GM19099 (cell line): ENCODE data around the gene ZDHHC16.

Source experiments
- POLR2A ChIP-seq: IDR thresholded peaks from 3 replicates; pipeline ENCODE4 v1.6.1; 2011; ENCODE audit warnings: low read depth; ENCODE audit not compliant: insufficient read length; ENCODE audit errors: extremely low read depth

Gene ZDHHC16

DNA sequence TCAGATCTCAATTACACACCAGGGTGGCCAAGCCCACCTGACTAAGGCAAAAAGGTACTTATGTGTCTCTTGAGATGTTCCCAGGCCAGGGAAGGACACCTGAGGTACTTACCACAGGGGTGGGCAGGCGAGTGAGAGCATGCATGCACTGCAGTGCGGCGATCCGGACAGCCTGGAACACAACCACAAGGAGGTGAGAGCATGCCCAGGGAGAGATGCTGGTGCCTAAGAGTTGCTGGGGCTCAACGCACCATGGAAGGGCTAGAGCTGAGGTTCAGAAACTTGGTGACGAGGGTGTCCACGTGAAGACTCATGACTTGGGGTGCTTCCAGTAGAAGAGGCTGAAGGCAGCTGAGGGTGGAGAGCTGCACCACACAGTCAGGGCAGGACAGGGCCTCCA lies 13.1 kb downstream of the ZDHHC16 start:
- no peak for TF ChIP-seq POLR2A

DNA sequence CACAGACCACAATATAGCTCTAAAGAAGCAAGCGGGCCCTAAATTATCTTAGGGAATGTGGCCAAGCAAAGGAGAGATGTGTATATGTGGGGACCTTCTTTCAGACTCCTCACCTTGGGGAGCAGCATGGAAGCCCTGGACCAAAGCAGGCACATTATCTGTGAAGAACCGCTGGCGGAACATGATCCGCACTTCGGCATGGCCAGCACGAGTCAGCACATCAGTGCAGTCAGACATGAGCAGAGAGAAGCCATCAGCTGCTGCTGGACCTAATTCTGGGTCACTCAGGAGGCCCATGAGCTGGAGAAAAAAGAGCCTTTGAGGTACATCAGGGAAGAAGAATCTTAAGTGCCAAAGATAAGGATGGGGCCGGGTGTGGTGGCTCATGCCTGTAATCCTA lies 14.0 kb downstream of the ZDHHC16 start:
- no peak for TF ChIP-seq POLR2A

DNA sequence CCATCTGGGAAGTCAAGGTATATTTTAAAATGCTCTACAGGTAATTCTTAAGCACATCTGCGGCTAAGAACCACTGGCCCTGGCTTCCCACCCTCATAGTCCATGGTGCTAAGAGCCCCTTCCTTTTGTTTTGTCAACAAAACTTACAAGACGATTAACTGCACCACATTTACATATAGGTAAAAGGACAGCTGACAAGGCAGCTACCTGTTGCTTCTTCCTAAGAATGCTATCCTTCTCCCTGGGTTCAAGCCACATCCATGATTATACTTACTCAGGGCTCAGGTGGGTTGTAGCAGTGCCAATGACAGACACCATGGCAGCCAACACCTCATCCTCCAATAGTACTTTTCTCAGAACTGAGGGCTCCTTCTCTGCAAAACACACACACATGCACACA lies 16.3 kb downstream of the ZDHHC16 start:
- no peak for TF ChIP-seq POLR2A

DNA sequence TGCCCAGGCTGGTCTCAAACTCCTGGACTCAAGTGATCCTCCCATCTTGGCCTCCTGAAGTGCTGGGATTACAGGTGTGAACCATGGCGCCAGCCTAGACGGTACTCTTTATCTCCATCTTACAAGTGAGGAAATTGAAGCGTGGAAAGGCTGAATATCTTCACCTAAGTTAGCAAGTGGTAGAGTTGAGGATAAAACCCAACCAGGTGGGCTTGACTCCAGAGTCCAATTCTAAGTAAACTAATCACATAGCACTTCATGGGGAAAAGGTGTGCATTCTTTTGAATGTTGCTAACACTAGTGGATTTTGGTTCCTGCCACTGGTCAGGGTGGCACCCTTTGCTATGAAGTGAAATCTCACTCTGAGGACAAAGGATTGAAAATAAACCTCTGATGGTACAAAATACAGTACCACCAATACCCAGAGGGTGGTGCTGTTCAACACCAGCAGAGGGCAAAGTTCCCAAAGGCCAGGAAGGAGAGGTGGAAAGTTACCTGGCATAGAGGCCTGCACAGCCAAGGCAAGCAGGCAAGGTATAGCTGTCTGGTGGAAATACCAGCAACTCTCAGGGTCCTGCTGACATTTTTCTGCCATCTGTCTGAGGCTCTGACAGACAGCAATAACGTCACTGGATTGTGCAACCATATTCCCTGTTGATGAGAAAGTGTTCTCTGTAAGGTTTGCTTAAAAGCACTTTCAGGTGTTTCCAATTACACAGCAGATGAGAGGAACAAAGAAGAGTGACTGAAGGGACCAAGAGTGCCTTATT lies 17.6 kb downstream of the ZDHHC16 start:
- TF ChIP-seq POLR2A = no peak

DNA sequence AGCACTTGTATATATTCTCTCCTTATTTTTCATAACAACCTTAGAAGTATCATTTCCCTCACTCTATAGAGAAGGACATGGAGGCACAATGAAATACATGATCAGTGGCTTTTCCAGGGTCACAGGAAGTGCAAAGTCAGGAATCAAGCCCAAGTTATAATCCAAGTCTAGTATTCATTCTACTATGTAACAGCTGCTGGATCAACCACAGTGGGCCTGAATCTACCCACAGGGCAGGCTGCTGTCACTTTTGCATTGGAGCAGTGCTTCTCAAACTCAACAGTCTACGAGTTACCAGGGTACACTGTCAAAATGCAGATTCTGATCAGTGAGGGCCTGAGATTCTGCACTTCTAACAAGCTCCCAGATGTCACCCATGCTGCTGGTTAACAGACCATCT lies 18.3 kb downstream of the ZDHHC16 start:
- TF ChIP-seq POLR2A = no peak

DNA sequence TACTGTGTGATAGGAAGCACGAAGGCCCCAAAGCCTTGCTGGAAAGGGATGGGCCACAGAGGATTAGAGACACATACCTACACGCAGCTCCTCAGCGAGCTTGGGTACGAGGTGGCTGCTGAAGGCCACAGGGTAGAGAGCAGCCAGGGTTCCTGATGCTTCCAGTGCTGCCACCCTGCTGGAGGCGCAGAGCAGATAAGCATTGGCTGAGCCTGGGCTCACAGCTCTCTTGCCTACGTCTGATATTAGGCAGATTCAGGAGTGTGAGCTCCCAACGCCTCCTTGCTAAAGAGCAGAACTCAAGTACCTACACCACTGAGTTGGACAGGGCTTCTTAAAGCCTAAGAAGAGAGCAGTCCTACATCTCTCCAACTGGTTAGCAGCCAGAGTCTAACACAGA lies 20.0 kb downstream of the ZDHHC16 start:
- TF ChIP-seq POLR2A = no peak

DNA sequence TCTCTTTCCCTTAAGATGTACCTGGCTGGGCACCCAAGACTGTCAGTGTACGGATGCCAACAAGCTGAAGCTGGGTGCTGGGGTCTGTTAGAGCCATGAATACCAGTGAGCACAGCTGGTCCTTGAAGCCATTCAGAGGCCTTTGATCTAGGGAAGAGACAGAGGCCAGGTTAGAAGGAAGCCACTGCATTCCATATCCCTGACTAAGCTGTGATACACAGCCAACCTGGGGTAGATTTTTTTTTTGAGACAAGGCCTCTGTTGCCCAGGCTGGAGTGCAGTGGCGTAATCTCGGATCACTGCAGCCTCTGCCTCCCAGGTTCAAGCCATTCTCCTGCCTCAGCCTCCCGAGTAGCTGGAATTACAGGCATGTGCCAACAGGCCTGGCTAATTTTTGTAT lies 20.8 kb downstream of the ZDHHC16 start:
- TF ChIP-seq POLR2A = no peak

DNA sequence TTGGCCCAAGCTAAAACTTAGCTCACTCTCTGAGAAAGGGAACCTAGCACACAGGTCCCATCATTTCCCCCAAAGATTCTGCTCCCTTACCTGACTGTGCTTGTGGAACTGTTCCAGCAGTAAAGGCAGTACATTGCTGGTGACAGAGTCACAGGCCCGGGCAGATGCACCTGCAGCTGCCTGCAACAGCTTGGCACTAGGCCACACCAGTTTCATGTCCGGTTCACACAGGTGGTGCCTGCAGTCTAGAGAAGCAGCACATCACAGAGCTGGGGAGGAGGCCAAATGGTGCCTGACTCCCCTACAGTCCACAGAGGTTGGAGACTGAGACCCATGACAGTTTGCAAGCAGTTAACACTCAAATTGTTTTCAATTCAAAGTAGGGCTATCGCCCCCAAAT lies 22.2 kb downstream of the ZDHHC16 start:
- no peak for TF ChIP-seq POLR2A

DNA sequence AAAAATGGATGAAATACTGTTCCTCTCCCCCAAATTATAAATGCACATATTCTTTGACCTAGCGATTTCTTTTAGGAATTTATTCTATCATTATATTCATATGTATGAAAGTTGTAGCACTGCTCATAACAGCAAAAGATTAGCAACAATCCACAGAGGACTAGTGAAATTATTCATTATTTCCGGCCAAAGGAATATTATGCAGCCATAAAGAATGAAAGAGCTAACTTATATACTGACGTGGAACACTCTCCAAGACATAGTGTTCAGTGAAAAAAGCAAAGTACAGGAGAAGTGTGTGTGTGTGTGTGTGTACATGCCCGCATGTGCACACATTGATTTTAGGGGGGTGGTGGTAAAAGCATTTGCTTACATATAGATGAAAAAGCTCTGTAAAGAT lies 28.9 kb downstream of the ZDHHC16 start:
- no peak for TF ChIP-seq POLR2A

DNA sequence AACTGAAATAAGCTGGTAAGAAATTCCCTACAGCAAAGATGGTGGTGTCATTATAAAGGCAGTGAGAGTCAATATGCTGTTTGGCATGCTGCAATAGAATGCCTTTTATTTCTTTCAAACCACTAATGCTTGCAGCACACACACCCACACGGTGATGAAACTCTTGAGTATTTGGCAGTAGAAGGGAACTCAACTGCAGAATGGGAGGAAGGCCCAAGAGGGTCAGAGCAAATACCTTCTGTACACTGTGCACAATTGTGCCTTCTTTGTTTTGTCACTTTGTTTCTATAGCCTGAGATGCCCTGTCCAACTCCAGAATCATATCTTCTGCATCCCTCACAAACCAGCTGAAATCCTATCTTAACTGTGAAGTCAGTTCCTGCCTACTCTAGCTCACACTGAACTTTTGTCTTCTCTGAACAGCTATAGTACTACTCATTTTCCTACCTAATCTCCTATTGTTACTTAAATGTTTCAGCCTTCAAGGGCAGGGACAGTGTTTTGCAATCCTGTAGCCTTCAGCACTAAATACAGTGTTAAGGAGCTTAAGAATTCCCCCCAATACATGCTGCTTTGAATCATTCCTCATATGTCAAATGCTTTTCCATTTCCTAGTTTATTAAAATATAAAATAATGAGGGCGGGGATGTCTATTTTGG lies 30.1 kb downstream of the ZDHHC16 start:
- TF ChIP-seq POLR2A = no peak

DNA sequence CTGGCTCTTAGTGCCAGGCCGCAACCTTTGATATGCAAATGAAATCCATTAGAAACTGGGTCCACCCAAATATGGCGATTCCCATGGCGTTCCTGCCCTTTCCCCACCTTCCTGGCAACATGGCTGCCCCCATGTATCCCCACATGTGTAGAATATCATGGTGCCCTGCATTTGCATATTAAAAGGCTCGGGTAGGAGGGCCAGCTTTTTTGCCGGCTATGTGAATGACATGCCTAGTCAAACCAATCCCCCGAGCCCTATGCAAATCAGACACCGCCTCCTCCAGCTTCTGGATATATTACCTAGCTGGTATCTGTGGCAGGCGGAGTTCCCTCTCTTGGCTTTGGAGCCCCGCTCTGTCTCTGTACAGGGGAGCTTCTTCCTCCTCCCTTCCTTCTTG lies 34.0 kb downstream of the ZDHHC16 start:
- TF ChIP-seq POLR2A = no peak

DNA sequence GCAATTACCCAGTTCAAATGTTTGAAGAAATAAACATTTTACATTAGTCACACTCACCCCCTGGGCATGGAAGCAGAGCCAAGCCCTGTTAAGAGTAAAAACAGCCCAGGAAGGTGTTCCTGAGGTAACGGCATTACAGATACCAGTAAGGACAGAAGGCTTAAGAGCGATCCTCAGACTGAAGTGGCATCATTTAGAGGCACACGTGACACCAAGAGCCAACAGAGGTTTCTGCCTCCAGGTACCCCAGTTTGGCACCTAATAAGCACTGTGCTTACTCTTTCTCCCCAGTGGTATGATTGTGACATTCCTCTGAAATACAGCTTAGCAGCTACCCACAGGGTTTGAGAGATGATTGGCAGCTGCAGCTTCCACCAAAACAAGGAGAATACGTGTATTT lies 35.1 kb downstream of the ZDHHC16 start:
- no peak for TF ChIP-seq POLR2A

DNA sequence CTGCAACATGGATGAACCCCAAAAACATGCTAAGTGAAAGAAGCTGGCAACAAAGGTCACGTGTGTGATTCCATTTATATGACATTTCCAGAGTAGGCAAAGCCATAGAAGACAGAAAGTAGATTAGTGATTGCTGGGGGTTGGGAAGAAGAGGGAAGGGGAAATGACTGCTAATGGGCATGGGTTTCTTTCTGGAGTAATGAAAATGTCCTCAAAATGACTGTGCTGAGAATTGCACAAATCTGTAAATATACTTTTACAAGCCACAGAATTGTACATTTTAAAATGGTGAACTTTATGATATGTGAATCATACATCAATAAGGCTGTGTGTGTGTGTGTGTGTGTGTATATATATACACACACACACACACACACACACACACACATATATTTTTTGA lies 36.4 kb downstream of the ZDHHC16 start:
- no peak for TF ChIP-seq POLR2A

DNA sequence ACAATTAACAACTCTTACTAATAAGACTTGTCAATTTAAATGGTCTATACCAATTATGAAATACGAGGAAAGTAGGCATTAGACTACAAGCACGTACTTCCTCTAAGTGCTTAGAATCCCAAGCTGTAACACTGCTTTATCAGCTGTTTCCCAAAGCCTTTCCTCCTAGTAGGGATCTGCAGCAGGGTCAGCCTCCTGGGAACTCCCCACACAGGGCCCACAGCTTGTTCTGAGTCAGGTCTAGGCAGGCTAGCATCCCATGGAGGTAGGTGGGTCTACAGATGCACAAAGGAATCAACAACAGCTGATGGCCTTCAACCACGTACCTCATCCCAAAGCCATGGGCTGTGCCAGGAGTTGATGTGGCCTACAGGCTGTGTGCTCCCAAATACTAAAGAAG lies 37.5 kb downstream of the ZDHHC16 start:
- TF ChIP-seq POLR2A = no peak

DNA sequence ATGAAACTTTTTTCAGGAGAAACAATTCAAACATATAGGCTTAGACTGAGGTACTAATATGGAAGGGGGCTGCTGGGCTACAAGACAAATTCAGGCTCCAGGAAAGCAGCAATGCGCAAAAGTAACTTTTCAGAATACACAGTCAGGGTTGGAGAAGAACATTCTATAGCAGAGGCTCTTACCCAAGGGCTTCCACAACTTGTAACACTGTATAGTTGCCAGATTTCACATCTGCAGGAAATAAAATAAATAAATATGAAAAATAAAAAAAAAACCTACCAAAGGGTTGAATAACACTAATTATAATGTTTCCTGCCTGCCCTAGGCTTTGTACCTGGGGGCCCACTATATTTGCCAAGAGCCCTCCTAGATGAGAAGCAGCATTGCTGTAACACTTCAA lies 37.9 kb downstream of the ZDHHC16 start:
- no peak for TF ChIP-seq POLR2A

DNA sequence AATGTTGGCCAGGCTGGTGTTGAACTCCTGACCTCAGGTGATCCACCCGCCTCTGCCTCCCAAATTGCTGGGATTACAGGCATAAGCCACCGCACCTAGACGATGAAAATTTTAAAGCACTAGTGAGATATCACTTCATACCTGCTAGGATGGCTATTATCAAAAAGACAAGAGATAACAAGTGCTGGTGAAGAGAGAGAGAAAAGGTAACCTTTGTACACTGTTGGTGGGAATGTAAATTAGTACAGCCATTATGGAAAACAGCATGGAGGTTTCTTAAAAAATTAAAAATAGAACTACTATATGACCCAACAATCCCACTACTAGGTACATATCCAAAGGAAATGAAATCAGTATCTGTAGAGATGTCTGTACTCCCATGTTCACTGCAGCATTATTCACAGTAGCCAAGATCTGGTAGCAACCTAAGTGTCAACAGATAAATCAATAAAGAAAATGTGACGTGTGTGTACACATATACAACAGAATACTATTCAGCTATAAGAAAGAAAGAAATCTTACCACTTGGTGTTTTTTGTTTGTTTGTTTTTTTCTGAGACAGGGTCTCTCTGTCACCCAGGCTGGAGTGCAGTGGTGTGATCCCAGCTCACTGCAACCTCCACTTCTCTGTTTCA lies 39.8 kb downstream of the ZDHHC16 start:
- no peak for TF ChIP-seq POLR2A

DNA sequence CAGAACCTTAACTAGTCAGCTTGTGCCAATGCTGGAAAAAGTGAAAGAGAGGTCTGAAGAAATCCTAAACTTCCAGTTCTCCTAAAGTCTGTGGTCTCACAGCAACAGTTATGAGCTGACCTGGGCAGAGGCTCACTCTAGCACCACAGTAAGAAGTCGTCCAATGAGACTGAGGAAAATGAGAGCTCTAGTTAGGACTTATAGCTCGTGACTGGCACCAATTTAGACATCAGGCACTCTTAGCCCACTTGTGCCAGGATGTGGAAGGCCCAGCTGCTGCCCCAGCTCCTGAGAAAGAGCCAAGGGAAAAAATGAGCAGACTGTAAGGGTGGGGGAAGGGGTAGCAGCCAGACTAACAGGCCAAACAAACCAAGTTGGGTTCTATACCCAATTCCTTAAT lies 44.6 kb downstream of the ZDHHC16 start:
- TF ChIP-seq POLR2A = no peak

DNA sequence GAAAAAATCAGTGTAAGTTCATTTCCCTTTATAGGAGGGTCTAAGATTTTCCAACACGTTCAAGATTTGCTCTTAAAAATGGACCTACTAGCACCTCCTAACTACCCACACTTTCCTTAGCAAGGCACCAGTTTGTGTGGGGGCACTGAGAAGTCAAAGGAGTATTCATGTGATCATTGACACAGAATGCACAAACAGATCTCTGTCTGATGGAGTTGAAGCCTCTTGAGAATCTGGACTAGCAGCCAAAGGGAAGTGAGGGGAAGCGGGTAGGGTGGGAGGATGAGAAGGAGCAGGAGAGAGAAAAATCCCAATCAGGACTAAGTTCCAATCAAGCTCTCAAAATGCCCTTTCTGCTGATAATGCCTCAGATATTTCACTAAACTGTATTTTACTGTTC lies 48.2 kb downstream of the ZDHHC16 start:
- no peak for TF ChIP-seq POLR2A
